ENCODE measurements around the gene KLHL42.

KLHL42 gene

DNA sequence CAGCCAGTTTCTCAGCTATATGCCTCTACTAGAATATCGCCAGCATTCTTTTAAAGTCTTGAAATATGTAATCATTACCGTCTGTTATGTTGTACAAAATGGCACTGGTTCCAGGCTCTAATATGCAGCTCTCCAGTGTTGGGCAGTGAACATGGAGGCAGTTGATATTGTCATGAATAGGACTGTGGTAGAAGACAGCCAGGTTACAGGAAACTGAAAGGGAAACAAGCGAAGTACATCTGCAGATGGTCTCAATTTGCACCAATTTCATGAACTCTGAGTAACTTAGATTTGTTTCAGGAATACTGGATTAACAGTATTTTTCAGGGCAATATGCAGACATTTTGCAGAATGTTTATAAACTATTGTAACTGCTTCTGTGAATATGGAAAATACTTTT is 13.4 kb upstream of the KLHL42 start:
- in situ Hi-C loops (cut with MboI; ENCODE audit: low sequenced_read_pairs) = no loop called here
- no peak for DNase-seq (ENCODE audit: low spot score in 2 of 2)
- Histone ChIP-seq H3K4me1 (no peaks in the 10 kb centered on the region; the same call in 1 of the 2 replicates), H3K36me3 (replicated peaks) (no peaks in the 10 kb centered on the region), H3K4me3 (no peak overlapping the region), H3K9me3 (no peaks in the 10 kb centered on the region), H3K27me3 (ENCODE audit: low read depth) (peaks cover 8% of the 10 kb centered on the region; the same call in 1 of the 2 replicates)

DNA sequence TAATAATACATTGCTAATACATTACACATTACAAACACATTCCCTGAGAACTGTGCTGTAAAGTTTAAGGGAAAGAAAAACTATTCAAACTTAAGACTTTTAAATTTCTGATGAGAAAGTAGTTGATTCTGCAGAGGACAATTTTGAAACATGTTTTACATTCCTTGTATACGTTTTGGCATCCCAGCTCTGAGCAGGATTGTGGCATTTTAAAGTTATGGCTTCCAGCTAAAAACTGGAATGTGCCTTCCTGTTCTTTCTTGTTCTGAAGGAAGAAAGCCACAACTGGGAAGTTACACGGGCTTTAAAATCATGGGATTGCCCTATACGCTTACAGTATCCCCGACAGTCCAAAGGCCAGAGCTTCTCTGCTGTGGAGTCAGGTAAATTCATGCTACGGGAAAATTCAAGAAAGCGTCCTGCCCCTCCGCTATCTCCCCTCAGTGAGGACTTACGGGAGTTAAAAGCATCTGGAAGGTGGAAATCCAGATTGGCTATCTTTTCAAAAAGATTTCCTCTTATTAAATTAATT is 10.8 kb upstream of the KLHL42 start:
- Histone ChIP-seq H3K4me1 (peaks cover 13% of the 10 kb centered on the region), H3K36me3 (replicated peaks) (no peaks in the 10 kb centered on the region), H3K27me3 (ENCODE audit: low read depth) (peaks cover 12% of the 10 kb centered on the region; the same call in 1 of the 2 replicates), H3K9me3 (no peaks in the 10 kb centered on the region), H3K4me3 (no peak overlapping the region)
- DNase-seq (ENCODE audit: low spot score in 2 of 2) = no peak
- in situ Hi-C loops (cut with MboI; ENCODE audit: low sequenced_read_pairs) = no loop called here

DNA sequence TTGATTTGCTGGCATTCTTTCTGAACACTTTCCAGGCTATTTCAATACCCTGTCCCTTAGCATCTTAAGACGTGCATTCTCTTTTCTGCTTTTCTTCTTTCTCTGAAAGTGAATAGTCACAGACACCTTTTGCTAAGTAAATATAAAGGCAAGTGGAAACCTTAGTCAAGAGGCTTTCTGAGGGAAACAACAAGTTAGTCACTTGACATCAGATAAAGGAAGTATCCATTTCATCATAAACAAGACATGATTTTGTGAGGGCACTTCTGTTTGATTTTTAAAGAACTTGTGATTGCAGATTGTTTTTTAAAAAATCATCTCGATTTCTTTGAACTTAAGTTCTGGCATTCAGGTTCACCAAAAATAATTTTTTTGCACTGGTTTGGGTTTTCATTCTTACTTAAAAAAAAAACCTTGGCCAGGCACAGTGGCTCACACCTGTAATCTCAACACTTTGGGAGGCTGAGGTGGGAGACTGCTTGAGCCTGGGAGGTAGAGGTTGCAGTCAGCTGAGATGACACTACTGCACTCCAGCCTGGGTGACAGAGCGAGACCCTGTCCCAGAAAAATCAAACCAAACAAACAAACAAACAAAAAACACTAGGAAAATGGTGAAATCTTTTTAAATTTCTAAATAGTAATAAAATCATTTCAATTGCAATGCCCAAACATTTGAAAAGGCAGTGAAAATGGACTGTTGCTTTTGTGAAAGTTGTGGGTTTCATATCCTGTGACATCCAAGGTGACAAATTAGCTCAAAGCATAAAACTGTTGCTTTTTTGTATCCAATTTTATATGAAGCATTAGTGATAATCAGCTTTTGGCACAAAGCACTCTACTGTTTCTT is 8.3 kb upstream of the KLHL42 start:
- in situ Hi-C loops (cut with MboI; ENCODE audit: low sequenced_read_pairs) = no loop called here
- Histone ChIP-seq H3K9me3 (no peaks in the 10 kb centered on the region), H3K27me3 (ENCODE audit: low read depth) (peaks cover 12% of the 10 kb centered on the region; the same call in 1 of the 2 replicates), H3K36me3 (replicated peaks) (no peaks in the 10 kb centered on the region), H3K4me1 (peaks cover 13% of the 10 kb centered on the region), H3K4me3 (no peak overlapping the region)
- DNase-seq (ENCODE audit: low spot score in 2 of 2) = no peak

DNA sequence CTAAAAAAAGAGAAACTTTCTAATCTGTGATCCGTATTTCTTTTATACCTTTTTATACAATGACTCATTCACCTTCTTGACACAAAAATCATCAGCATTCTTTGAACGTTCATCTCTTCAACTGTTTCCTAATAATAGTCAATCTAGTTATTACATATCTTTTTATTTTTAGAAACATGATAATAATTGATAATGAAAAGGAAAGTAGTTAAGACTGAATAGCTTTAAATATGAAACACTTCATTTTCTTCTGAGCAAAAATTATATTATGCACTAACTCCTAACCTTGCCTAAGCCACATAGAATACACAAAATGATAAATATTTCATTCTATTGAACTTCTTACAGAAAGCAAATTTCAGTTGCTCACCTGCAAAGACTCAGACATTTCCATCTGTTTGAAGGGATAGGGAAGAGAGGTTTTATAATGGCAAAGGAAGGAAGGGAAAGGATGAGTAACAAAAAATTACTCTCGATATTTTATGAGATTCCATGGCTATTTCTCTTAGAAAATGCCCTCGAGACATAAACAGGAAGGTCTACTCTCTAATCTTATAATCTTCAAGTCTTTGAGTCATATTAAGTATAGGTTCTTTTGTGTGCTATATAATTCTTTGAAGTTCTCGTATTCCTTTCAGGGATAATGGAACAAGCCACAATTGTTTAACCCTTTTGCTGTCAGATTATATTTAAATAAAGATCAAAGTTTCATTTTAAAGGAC is 7.5 kb upstream of the KLHL42 start:
- Histone ChIP-seq H3K27me3 (ENCODE audit: low read depth) (peaks cover 12% of the 10 kb centered on the region; the same call in 1 of the 2 replicates), H3K4me1 (peaks cover 13% of the 10 kb centered on the region), H3K4me3 (no peak overlapping the region), H3K36me3 (replicated peaks) (no peaks in the 10 kb centered on the region), H3K9me3 (no peaks in the 10 kb centered on the region)
- in situ Hi-C loops (cut with MboI; ENCODE audit: low sequenced_read_pairs) = no loop called here
- DNase-seq (ENCODE audit: low spot score in 2 of 2) = peak in 1 of 2 experiments; percentile 78

DNA sequence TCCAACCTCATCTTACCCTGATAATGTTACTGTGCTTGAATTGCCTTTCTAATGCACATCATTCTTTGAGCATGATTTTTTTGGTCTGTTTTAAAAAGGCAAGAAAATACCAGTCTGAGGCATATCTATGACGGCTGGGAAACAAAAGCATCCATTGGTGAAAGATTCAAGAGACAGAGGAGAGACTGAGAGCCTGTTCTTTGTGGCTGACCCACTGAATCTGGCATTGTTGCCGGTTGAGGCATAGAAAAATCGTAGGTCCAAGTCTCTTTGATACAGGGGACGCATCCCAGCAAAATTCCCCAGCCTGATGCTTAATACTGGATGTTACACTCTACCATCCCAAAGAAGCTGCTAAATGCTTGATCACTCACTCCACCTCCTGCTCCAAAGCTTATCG is 2.9 kb upstream of the KLHL42 start:
- in situ Hi-C loops (cut with MboI; ENCODE audit: low sequenced_read_pairs) = no loop called here

DNA sequence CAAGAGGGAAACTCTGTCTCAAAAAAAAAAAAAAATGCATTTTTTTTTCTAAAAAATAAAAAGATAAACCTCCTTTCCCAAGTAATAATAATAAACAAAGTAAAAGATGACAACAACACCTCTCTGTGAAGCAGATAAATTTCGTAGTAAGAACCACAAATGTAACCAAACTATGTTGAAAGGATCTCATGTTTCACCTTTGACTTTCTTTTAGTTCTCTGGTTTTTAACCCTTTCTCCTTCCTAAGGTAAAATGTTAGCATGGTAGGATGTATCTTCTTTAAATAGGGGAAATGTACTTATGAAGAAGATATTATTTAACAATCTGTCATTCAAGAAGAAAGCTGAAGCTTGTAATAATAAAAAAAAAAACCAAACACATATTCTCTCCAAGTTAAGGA is 1.8 kb upstream of the KLHL42 start:
- no peak for DNase-seq (ENCODE audit: low spot score in 2 of 2)
- H3K27me3 ChIP-seq (ENCODE audit: low read depth) = no peaks in the 10 kb centered on the region
- no peaks in the 10 kb centered on the region for H3K9me3 ChIP-seq
- H3K4me1 ChIP-seq = peaks cover 29% of the 10 kb centered on the region
- H3K4me3 ChIP-seq = no peak overlapping the region
- in situ Hi-C loops (cut with MboI; ENCODE audit: low sequenced_read_pairs) = no loop called here
- no peaks in the 10 kb centered on the region for H3K36me3 ChIP-seq (replicated peaks)

More for the DNA sequence above, 2.9 kb upstream of the KLHL42 start:
- Histone ChIP-seq H3K4me1 (peaks cover 29% of the 10 kb centered on the region), H3K4me3 (no peak overlapping the region), H3K27me3 (ENCODE audit: low read depth) (peaks cover 2% of the 10 kb centered on the region; the same call in 1 of the 2 replicates), H3K36me3 (replicated peaks) (no peaks in the 10 kb centered on the region), H3K9me3 (no peaks in the 10 kb centered on the region)
- no peak for DNase-seq (ENCODE audit: low spot score in 2 of 2)

DNA sequence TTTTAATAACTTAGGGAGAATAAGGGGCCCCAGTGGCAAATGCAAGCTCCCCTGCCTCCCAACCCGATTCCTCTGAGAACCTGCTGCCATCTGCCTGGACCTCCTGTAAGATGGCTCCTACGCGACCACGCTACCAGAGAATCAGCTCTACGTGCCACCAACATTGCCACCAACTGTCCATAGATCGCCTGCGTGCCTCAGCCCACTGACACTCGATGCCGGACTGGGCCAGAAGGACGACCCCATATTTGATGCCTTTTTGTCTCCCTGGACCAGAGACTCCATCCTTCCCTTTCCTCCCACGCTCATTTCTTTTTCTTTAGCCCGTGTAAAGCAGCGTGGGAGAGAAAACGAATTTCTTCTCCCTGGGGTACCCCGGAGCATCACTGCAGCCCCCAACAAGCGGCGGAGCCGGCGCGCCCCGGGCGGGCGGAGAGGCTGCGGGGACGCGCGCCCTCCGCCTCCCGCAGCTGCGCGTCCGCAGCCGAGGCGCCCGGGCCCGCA is 565 bp upstream of the KLHL42 start:
- peak in 1 of 2 experiments; percentile 22 for DNase-seq (ENCODE audit: low spot score in 2 of 2)

DNA sequence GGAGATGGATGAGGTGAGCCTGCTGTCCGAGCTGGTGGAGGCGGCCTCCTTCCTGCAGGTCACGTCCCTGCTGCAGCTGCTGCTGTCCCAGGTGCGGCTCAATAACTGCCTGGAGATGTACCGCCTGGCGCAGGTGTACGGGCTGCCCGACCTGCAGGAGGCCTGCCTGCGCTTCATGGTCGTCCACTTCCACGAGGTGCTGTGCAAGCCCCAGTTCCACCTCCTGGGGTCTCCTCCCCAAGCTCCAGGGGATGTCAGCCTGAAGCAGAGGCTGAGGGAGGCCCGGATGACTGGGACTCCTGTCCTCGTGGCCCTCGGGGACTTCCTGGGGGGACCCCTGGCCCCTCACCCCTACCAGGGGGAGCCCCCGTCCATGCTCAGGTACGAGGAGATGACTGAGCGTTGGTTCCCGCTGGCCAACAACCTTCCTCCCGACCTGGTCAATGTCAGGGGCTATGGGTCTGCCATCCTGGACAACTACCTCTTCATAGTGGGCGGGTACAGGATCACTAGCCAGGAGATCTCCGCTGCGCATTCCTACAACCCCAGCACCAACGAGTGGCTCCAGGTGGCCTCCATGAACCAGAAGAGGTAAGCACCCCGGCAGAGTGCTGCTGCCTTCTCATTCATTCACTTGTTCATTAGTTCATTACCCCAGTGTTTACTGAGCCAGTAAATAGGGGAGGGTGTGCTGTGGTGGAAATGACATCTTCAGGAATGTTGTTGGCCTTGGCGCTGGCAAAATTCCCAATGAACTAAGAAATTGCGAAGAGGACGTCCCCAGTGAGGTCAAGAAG is 777 bp downstream of the KLHL42 start:
- Histone ChIP-seq H3K9me3 (no peaks in the 10 kb centered on the region), H3K4me1 (peaks cover 26% of the 10 kb centered on the region), H3K4me3 (peak overlapping the region; percentile 40), H3K36me3 (replicated peaks) (no peaks in the 10 kb centered on the region; the same call in 1 of the 2 replicates), H3K27me3 (ENCODE audit: low read depth) (no peaks in the 10 kb centered on the region)
- in situ Hi-C loops (cut with MboI; ENCODE audit: low sequenced_read_pairs) = no loop called here
- peak; percentile 29 to 53 for DNase-seq (ENCODE audit: low spot score in 2 of 2)

More for the DNA sequence above, 565 bp upstream of the KLHL42 start:
- Histone ChIP-seq H3K9me3 (no peaks in the 10 kb centered on the region), H3K4me1 (peaks cover 26% of the 10 kb centered on the region), H3K4me3 (peak overlapping the region; percentile 40), H3K27me3 (ENCODE audit: low read depth) (no peaks in the 10 kb centered on the region), H3K36me3 (replicated peaks) (no peaks in the 10 kb centered on the region; the same call in 1 of the 2 replicates)
- in situ Hi-C loops (cut with MboI; ENCODE audit: low sequenced_read_pairs) = no loop called here

DNA sequence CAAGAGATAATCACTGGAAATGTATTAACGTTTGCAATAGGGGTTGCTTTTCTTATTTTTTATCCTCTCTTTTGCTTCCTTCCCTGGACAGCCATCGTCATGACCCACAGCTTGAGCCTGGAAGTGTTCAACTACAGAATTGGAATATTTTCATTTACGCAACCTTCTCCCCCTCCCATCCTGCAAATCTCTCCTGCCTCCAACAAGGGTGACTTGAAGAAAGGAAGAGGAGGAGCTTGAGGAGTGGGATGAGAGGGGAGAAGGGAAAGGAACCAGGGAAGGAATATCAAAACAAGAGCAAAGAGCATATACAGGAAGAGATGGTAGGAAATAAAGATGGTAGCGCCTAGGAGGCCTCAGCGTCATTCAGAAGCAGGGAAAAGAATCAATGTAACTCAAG is 1.6 kb downstream of the KLHL42 start:
- no peaks in the 10 kb centered on the region; the same call in 1 of the 2 replicates for H3K36me3 ChIP-seq (replicated peaks)
- no peaks in the 10 kb centered on the region for H3K9me3 ChIP-seq
- in situ Hi-C loops (cut with MboI; ENCODE audit: low sequenced_read_pairs) = no loop called here
- peak; percentile 21 to 38 for DNase-seq (ENCODE audit: low spot score in 2 of 2)
- H3K27me3 ChIP-seq (ENCODE audit: low read depth) = no peaks in the 10 kb centered on the region
- peak overlapping the region; percentile 40 for H3K4me3 ChIP-seq
- H3K4me1 ChIP-seq = peaks cover 26% of the 10 kb centered on the region

DNA sequence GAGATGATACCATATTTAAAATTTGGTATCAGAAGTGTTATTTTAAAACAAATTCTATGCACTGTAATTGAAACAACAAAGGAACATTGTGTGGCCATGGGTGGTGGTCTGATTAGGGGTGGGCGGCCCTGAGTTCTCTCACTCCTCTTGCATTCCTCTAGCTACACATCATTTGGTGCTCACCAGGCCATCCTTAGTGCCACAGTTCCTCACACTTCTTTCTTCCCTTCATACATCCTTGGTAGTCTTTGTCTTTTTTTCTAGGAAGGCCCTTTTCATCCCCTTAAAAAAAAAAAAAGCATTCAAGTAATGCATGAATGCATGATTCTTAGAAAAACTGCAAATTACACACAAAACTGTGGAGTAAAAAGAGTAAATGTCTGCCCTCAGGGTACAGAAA is 2.4 kb downstream of the KLHL42 start:
- in situ Hi-C loops (cut with MboI; ENCODE audit: low sequenced_read_pairs) = no loop called here
- H3K27me3 ChIP-seq (ENCODE audit: low read depth) = no peaks in the 10 kb centered on the region
- H3K4me3 ChIP-seq = no peak overlapping the region
- no peaks in the 10 kb centered on the region for H3K9me3 ChIP-seq
- H3K4me1 ChIP-seq = peaks cover 26% of the 10 kb centered on the region
- no peak for DNase-seq (ENCODE audit: low spot score in 2 of 2)
- no peaks in the 10 kb centered on the region; the same call in 1 of the 2 replicates for H3K36me3 ChIP-seq (replicated peaks)

DNA sequence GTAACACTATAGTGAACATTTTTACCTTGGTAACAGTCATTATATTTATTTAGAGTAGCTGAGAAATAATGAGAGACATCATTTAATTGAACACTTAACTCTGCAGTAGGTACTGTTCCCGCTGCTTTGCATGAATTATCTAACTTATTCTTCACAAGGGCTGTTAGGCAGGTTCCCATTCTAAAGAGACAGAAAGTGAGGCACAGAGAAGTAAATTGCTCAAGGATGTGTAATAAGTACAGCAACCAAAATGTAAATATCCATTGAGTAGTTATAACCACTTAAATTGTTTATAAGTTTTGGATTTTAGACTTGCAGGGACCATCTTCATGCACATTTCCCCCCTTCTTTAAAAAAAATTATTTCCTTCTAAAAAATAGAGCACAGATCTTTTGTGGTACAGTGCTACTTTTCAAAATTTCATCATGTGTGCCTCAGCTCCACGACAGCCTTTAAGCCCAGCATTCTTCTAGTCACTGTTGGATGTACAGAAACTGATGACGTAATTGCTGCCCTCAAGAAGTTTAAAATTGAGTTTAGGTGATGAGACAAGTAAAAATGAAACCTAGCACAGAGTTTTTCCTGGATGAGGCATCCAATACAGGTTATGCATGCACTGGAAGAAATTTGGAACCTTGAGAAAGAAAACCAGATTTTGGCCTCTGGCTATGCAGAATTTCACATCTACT is 6.0 kb downstream of the KLHL42 start:
- no peak for DNase-seq (ENCODE audit: low spot score in 2 of 2)
- in situ Hi-C loops (cut with MboI; ENCODE audit: low sequenced_read_pairs) = no loop called here
- Histone ChIP-seq H3K27me3 (ENCODE audit: low read depth) (no peaks in the 10 kb centered on the region), H3K4me1 (peaks cover 14% of the 10 kb centered on the region), H3K4me3 (no peak overlapping the region), H3K9me3 (no peaks in the 10 kb centered on the region), H3K36me3 (replicated peaks) (peaks cover 8% of the 10 kb centered on the region)

DNA sequence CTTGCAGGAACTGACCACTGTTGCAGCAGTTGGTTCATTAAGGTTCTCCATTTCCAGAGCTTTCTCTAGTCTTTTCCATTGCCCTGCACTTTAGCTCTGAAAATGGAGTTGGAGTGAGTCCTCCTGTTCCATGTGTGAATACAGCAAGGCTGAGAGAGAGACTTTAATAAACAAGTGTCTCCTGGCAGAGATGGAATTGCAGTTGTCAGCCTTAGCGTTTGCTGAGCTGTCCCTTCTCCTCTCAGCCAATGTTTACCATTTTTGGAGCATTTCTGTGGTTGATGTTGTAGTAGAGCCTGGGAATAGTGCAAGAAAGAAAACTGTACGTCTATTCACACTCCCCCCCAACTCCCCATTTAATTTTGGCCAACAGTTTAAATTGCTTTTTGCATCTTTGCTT is 7.5 kb downstream of the KLHL42 start:
- Histone ChIP-seq H3K4me1 (peaks cover 4% of the 10 kb centered on the region; the same call in 1 of the 2 replicates), H3K9me3 (no peaks in the 10 kb centered on the region), H3K36me3 (replicated peaks) (peaks cover 22% of the 10 kb centered on the region), H3K27me3 (ENCODE audit: low read depth) (no peaks in the 10 kb centered on the region), H3K4me3 (no peak overlapping the region)
- in situ Hi-C loops (cut with MboI; ENCODE audit: low sequenced_read_pairs) = no loop called here
- DNase-seq (ENCODE audit: low spot score in 2 of 2) = no peak

All from HAP-1 (cell line).